GM23338 (cell line): Measurements from ENCODE around the gene CDK14. TPM values are rescaled to one million over a fixed set of nuclear protein-coding genes. Genes with fewer than 3 reads are reported as not detected.

Experiments
- ATAC-seq: fragments of 200-7000 bp; cut with Tn5 transposase; 3 replicates; pipeline ENCODE4 v1.9.1; 2020
- DNase-seq: peaks from one replicate; pipeline ENCODE4 v3.0.0-alpha.2; 2015; ENCODE audit warnings: low spot score
- H2AFZ ChIP-seq: fragments of 200-600 bp; sonication (generic); 2 replicates; pipeline ENCODE4 v1.8.0; 2016; ENCODE audit warnings: antibody characterized with exemption, mild to moderate bottlenecking, moderate library complexity
- H3F3A ChIP-seq: fragments of 200-600 bp; sonication (generic); replicated peaks from 2 replicates; pipeline ENCODE4 v1.8.0; 2017; ENCODE audit warnings: antibody characterized with exemption, mixed run types, low read depth
- H3K27ac ChIP-seq: fragments of 200-600 bp; sonication (generic); 2 replicates; pipeline ENCODE4 v1.6.1; 2016; ENCODE audit warnings: low read depth
- H3K27me3 ChIP-seq: fragments of 200-600 bp; sonication (generic); 2 replicates; pipeline ENCODE4 v1.8.0; 2016; ENCODE audit warnings: mild to moderate bottlenecking, mixed run types, moderate library complexity; ENCODE audit not compliant: insufficient read depth
- H3K36me3 ChIP-seq: fragments of 200-600 bp; sonication (generic); 2 replicates; pipeline ENCODE4 v1.8.0; 2016; ENCODE audit warnings: mild to moderate bottlenecking; ENCODE audit not compliant: insufficient read depth
- H3K4me1 ChIP-seq: fragments of 200-600 bp; sonication (generic); 2 replicates; pipeline ENCODE4 v1.8.0; 2016; ENCODE audit warnings: mild to moderate bottlenecking, moderate library complexity; ENCODE audit not compliant: insufficient read depth
- H3K4me2 ChIP-seq: fragments of 200-600 bp; sonication (generic); 2 replicates; pipeline ENCODE4 v1.7.1; 2017; ENCODE audit warnings: mixed run types
- H3K4me3 ChIP-seq: fragments of 200-600 bp; sonication (generic); 2 replicates; pipeline ENCODE4 v1.6.1; 2016; ENCODE audit warnings: mixed run types
- H3K79me2 ChIP-seq: fragments of 200-600 bp; sonication (generic); replicated peaks from 2 replicates; pipeline ENCODE4 v1.8.0; 2017; ENCODE audit warnings: mild to moderate bottlenecking; ENCODE audit not compliant: insufficient read depth
- H3K9me2 ChIP-seq: fragments of 200-600 bp; sonication (generic); 2 replicates; pipeline ENCODE4 v1.8.0; 2017; ENCODE audit not compliant: insufficient read depth
- H4K20me1 ChIP-seq: fragments of 200-600 bp; sonication (generic); replicated peaks from 2 replicates; pipeline ENCODE4 v1.8.0; 2017; ENCODE audit warnings: mild to moderate bottlenecking; ENCODE audit not compliant: insufficient read depth
- H3K27ac Mint-ChIP-seq: 2 replicates; pipeline ENCODE4 v1.8.0; 2020; ENCODE audit warnings: inconsistent platforms, mild to moderate bottlenecking, moderate library complexity, mixed read lengths
- H3K27me3 Mint-ChIP-seq: 3 replicates; pipeline ENCODE4 v1.8.0; 2022; ENCODE audit warnings: low read depth, mild to moderate bottlenecking, moderate library complexity, mixed read lengths, inconsistent platforms; ENCODE audit not compliant: insufficient read depth, poor library complexity
- H3K36me3 Mint-ChIP-seq: 3 replicates; pipeline ENCODE4 v1.8.0; 2021; ENCODE audit warnings: low read depth, mild to moderate bottlenecking, inconsistent platforms, moderate library complexity, mixed read lengths
- H3K4me1 Mint-ChIP-seq: 3 replicates; pipeline ENCODE4 v1.8.0; 2020; ENCODE audit warnings: mild to moderate bottlenecking, inconsistent platforms, mixed read lengths
- H3K4me3 Mint-ChIP-seq: 3 replicates; pipeline ENCODE4 v1.8.0; 2021; ENCODE audit warnings: moderate library complexity, mild to moderate bottlenecking, inconsistent platforms, mixed read lengths
- H3K9me3 Mint-ChIP-seq: 3 replicates; pipeline ENCODE4 v1.8.0; 2020; ENCODE audit warnings: moderate library complexity, mild to moderate bottlenecking, inconsistent platforms, mixed read lengths
- CREB1 ChIP-seq: fragments of 250-450 bp; sonication (Bioruptor Pico); IDR thresholded peaks from 2 replicates; pipeline ENCODE4 v1.5.0; 2020; ENCODE audit warnings: low read depth, mild to moderate bottlenecking, moderate library complexity
- CTCF ChIP-seq, 2 experiments: fragments of 200-600 bp in 1 of 2; sonication (generic) in 1 of 2; conservative IDR thresholded peaks; 2 replicates each; pipeline versions ENCODE4 v1.5.1 to v1.6.1; 2016 to 2017; ENCODE audit warnings: antibody characterized with exemption in 2 of 2, low read depth in 2 of 2, mild to moderate bottlenecking in 2 of 2, moderate library complexity in 1 of 2
- ETS1 ChIP-seq: IDR thresholded peaks from 2 replicates; pipeline ENCODE4 v1.6.1; 2016; ENCODE audit warnings: antibody characterized with exemption
- EZH2 ChIP-seq: fragments of 200-600 bp; sonication (generic); IDR thresholded peaks from one replicate; pipeline ENCODE4 v1.8.0; 2017; ENCODE audit warnings: antibody characterized with exemption, mild to moderate bottlenecking, low read depth; ENCODE audit not compliant: unreplicated experiment
- EZH2phosphoT487 ChIP-seq: fragments of 200-600 bp; sonication (generic); IDR thresholded peaks from one replicate; pipeline ENCODE4 v1.8.1; 2018; ENCODE audit warnings: antibody characterized with exemption; ENCODE audit not compliant: unreplicated experiment
- JUNB ChIP-seq: IDR thresholded peaks from one replicate; pipeline ENCODE4 v1.6.1; 2016; ENCODE audit warnings: antibody characterized with exemption; ENCODE audit not compliant: unreplicated experiment
- NANOG ChIP-seq: IDR thresholded peaks from 2 replicates; pipeline ENCODE4 v1.6.1; 2016; ENCODE audit warnings: antibody characterized with exemption, borderline replicate concordance
- POLR2AphosphoS5 ChIP-seq: IDR thresholded peaks from 2 replicates; pipeline ENCODE4 v1.6.1; 2016; ENCODE audit warnings: antibody characterized with exemption, low read depth
- REST ChIP-seq: IDR thresholded peaks from one replicate; pipeline ENCODE4 v1.6.1; 2018; ENCODE audit warnings: antibody characterized with exemption; ENCODE audit not compliant: unreplicated experiment
- STAT1 ChIP-seq: IDR thresholded peaks from one replicate; pipeline ENCODE4 v1.6.1; 2016; ENCODE audit warnings: antibody characterized with exemption; ENCODE audit not compliant: unreplicated experiment
- ZNF114 ChIP-seq: fragments of 250-450 bp; sonication (Bioruptor Pico); IDR thresholded peaks from 2 replicates; pipeline ENCODE4 v1.5.0; 2020; ENCODE audit warnings: mild to moderate bottlenecking, moderate library complexity
- ZNF331 ChIP-seq: fragments of 250-450 bp; sonication (Bioruptor Pico); IDR thresholded peaks from 2 replicates; pipeline ENCODE4 v1.5.0; 2020; ENCODE audit warnings: low read depth, mild to moderate bottlenecking, moderate library complexity
- polyA plus RNA-seq: library from polyadenylated mRNA; unstranded; fragments of >200 nt; fragmentation: Nextera tagmentation; extraction: Ambion mirVana; gene quantifications from 2 replicates; pipeline ENCODE4 v1.2.1, GENCODE V29; 2016
- total RNA-seq: library from RNA; depleted of rRNA; stranded (reverse); fragments of >200 nt; shearing (Covaris generic); gene quantifications from 2 replicates; pipeline ENCODE4 v1.2.3, GENCODE V29; 2014

CDK14 gene
- total and polyA plus RNA-seq, 2 experiments from 2014 or later = 11.2 to 24.0 TPM

- H3K27ac Mint-ChIP-seq = no peak overlapping the region
- H2AFZ ChIP-seq = no peak overlapping the region
- no peaks in the 10 kb centered on the region for H3K27me3 ChIP-seq
- H3K4me1 Mint-ChIP-seq = peaks cover 14% of the 10 kb centered on the region
- H3K4me3 ChIP-seq = no peak overlapping the region
- no peaks in the 10 kb centered on the region for H3K36me3 ChIP-seq
- H3K27me3 Mint-ChIP-seq = no peaks in the 10 kb centered on the region
- H3K27ac ChIP-seq = no peak overlapping the region
- no peaks in the 10 kb centered on the region for H3K9me2 ChIP-seq
- H3K36me3 Mint-ChIP-seq = no peaks in the 10 kb centered on the region
- H3K4me2 ChIP-seq = no peak overlapping the region
- H3K9me3 Mint-ChIP-seq = no peaks in the 10 kb centered on the region
- no peaks in the 10 kb centered on the region for H3K4me1 ChIP-seq
- H3K4me3 Mint-ChIP-seq = no peak overlapping the region
- no peak for DNase-seq
- ATAC-seq = no peak
- H3F3A ChIP-seq = no peaks in the 10 kb centered on the region
- TF ChIP-seq STAT1 = no peak
- TF ChIP-seq ZNF331 (CRISPR knock-in tag) = no peak
- TF ChIP-seq REST = no peak
- TF ChIP-seq ZNF114 (CRISPR knock-in tag) = no peak
- TF ChIP-seq ETS1 = no peak
- H3K79me2 ChIP-seq = peaks cover 3% of the 10 kb centered on the region; the same call in 1 of the 2 replicates
- H4K20me1 ChIP-seq = no peaks in the 10 kb centered on the region
Measured at GRCh38 chr7:90889644-90890043, 293.5 kb downstream of the CDK14 start.

- no peaks in the 10 kb centered on the region for H3F3A ChIP-seq
- Mint-ChIP-seq H3K4me3 (no peak overlapping the region), H3K27me3 (no peaks in the 10 kb centered on the region), H3K36me3 (no peaks in the 10 kb centered on the region), H3K27ac (peak overlapping the region; percentile 42; the same call in 1 of the 2 replicates), H3K4me1 (peaks cover 16% of the 10 kb centered on the region), H3K9me3 (no peaks in the 10 kb centered on the region)
- peaks cover 3% of the 10 kb centered on the region; the same call in 1 of the 2 replicates for H3K79me2 ChIP-seq
- ATAC-seq (no peak), DNase-seq (no peak)
- no peaks in the 10 kb centered on the region for H3K27me3 ChIP-seq
- no peaks in the 10 kb centered on the region for H3K36me3 ChIP-seq
- no peak overlapping the region for H3K4me3 ChIP-seq
- no peaks in the 10 kb centered on the region for H4K20me1 ChIP-seq
- no peak overlapping the region for H3K27ac ChIP-seq
- H3K4me2 ChIP-seq = no peak overlapping the region
- no peak overlapping the region for H2AFZ ChIP-seq
- H3K9me2 ChIP-seq = no peaks in the 10 kb centered on the region
- no peaks in the 10 kb centered on the region for H3K4me1 ChIP-seq
- no peak for TF ChIP-seq POLR2AphosphoS5
- TF ChIP-seq CTCF (conservative IDR thresholded peaks at IDR 0.05; ENCODE audit: low read depth in 2 of 2) = no peak
- TF ChIP-seq CREB1 (CRISPR knock-in tag) = no peak
- TF ChIP-seq EZH2phosphoT487 = no peak
- TF ChIP-seq EZH2 = no peak
- no peak for TF ChIP-seq ETS1
- TF ChIP-seq JUNB = no peak
- no peak for TF ChIP-seq ZNF114 (CRISPR knock-in tag)
- TF ChIP-seq NANOG = no peak
Measured at GRCh38 chr7:90891529-90891928, 295.4 kb downstream of the CDK14 start.
